Tibial nerve (tissue), 4 donors: ENCODE results near the gene PRKAG1.

Experiments
- EP300 ChIP-seq, 2 donors: sonication (generic); formaldehyde crosslinking; IDR thresholded peaks; one replicate each; pipeline ENCODE4 v1.6.1; 2017; ENCODE audit warnings: antibody characterized with exemption in 2 of 2, mild to moderate bottlenecking in 1 of 2
- POLR2A ChIP-seq, 2 donors: fragments of 450-650 bp; IDR thresholded peaks; one replicate each; pipeline ENCODE4 v1.6.1; 2017; ENCODE audit warnings: antibody characterized with exemption in 2 of 2, mild to moderate bottlenecking in 2 of 2, moderate library complexity in 2 of 2
- TF ChIP-seq, protein P1 (sequence below), 5 experiments: fragments of 200-600 bp in 3 of 5; fragments of 450-650 bp in 2 of 5; sonication (generic) in 3 of 5; IDR thresholded peaks; one replicate each; pipeline ENCODE4 v1.5.1; 2016 to 2019; ENCODE audit warnings: antibody characterized with exemption in 5 of 5, mild to moderate bottlenecking in 3 of 5, moderate library complexity in 2 of 5

GRCh38 chr12:48985901-48986300, 32.7 kb downstream of the PRKAG1 start:
- TF ChIP-seq, protein P1, sequence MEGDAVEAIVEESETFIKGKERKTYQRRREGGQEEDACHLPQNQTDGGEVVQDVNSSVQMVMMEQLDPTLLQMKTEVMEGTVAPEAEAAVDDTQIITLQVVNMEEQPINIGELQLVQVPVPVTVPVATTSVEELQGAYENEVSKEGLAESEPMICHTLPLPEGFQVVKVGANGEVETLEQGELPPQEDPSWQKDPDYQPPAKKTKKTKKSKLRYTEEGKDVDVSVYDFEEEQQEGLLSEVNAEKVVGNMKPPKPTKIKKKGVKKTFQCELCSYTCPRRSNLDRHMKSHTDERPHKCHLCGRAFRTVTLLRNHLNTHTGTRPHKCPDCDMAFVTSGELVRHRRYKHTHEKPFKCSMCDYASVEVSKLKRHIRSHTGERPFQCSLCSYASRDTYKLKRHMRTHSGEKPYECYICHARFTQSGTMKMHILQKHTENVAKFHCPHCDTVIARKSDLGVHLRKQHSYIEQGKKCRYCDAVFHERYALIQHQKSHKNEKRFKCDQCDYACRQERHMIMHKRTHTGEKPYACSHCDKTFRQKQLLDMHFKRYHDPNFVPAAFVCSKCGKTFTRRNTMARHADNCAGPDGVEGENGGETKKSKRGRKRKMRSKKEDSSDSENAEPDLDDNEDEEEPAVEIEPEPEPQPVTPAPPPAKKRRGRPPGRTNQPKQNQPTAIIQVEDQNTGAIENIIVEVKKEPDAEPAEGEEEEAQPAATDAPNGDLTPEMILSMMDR (IDR thresholded peaks at IDR 0.05) = no peak
- TF ChIP-seq POLR2A (IDR thresholded peaks at IDR 0.05) = no peak
- no peak for TF ChIP-seq EP300 (IDR thresholded peaks at IDR 0.05)
